Osteoblast (primary cell): ENCODE results near the gene GRM7. TPM values are rescaled to one million over a fixed set of nuclear protein-coding genes. Genes with fewer than 3 reads are reported as not detected.

Source experiments
- DNase-seq: peaks from one replicate; pipeline ENCODE4 v3.0.0; 2011; ENCODE audit warnings: low spot score, mixed read lengths; ENCODE audit not compliant: insufficient read length; ENCODE audit errors: missing footprints
- H2AFZ ChIP-seq: 2 replicates; pipeline ENCODE4 v1.6.0; 2011; ENCODE audit warnings: mild to moderate bottlenecking, low read length
- H3K27ac ChIP-seq: 2 replicates; pipeline ENCODE4 v1.5.1; 2011; ENCODE audit warnings: mild to moderate bottlenecking, low read depth, low read length, moderate library complexity
- H3K27me3 ChIP-seq: 2 replicates; pipeline ENCODE4 v1.6.0; 2012; ENCODE audit warnings: mild to moderate bottlenecking, control low read depth, inconsistent platforms, low read length, moderate library complexity; ENCODE audit not compliant: insufficient read depth
- H3K36me3 ChIP-seq: 2 replicates; pipeline ENCODE4 v1.5.1; 2011; ENCODE audit warnings: mild to moderate bottlenecking, low read length, control low read depth, moderate library complexity; ENCODE audit not compliant: insufficient read depth
- H3K4me1 ChIP-seq: 2 replicates; pipeline ENCODE4 v1.5.1; 2011; ENCODE audit warnings: mild to moderate bottlenecking, low read length, control low read depth, moderate library complexity; ENCODE audit not compliant: insufficient read depth
- H3K4me2 ChIP-seq: 2 replicates; pipeline ENCODE4 v1.6.0; 2011; ENCODE audit warnings: mild to moderate bottlenecking, low read length; ENCODE audit not compliant: insufficient read depth
- H3K4me3 ChIP-seq: fragments of 200-600 bp; sonication (generic); 3 replicates; pipeline ENCODE4 v1.5.1; 2012; ENCODE audit warnings: mild to moderate bottlenecking, low read length, inconsistent platforms; ENCODE audit not compliant: insufficient read depth
- H3K79me2 ChIP-seq: 2 replicates; pipeline ENCODE4 v1.6.0; 2012; ENCODE audit warnings: mild to moderate bottlenecking, low read length, control low read depth, inconsistent platforms; ENCODE audit not compliant: insufficient read depth
- H3K9me3 ChIP-seq: 2 replicates; pipeline ENCODE4 v1.5.1; 2011; ENCODE audit warnings: low read depth, low read length, control low read depth
- H4K20me1 ChIP-seq: 2 replicates; pipeline ENCODE4 v1.6.0; 2012; ENCODE audit warnings: mild to moderate bottlenecking, low read length, control low read depth; ENCODE audit not compliant: insufficient read depth
- total RNA-seq: library from RNA; depleted of rRNA; stranded (reverse); fragments of >200 nt; gene quantifications from 2 replicates; pipeline ENCODE4 v1.2.3, GENCODE V29; 2012
- TF ChIP-seq, protein P1 (sequence below): IDR thresholded peaks from 2 replicates; pipeline ENCODE4 v1.5.1; 2011; ENCODE audit warnings: mild to moderate bottlenecking, low read depth, low read length, moderate library complexity; ENCODE audit errors: extremely low read depth

GRM7 gene
- total RNA-seq, 1 donor, result not detected

DNA sequence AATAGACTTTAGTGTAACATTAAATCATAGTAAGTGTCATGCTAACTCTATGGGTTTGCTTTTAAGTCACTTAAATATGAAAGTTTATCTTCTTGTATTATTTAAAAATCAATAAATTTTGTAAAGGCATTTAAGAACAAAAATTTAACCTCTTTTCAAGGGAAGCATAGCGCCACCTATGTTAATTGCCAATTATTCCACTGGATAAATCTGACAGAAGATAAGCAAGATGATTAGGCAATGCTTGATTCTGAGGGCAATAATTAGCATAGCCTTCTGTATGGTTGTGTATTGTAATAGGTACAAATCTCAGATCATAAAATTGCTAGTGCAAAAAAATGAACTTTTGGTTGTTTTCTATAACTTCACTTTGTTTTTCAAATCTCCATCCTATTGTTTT is 560.1 kb downstream of the GRM7 start:
- Histone ChIP-seq H3K4me1 (no peaks in the 10 kb centered on the region), H3K4me3 (no peak overlapping the region), H3K27ac (no peak overlapping the region), H3K79me2 (no peaks in the 10 kb centered on the region), H3K27me3 (no peaks in the 10 kb centered on the region), H3K9me3 (no peaks in the 10 kb centered on the region), H4K20me1 (no peaks in the 10 kb centered on the region), H2AFZ (no peak overlapping the region), H3K36me3 (no peaks in the 10 kb centered on the region), H3K4me2 (no peak overlapping the region)
- DNase-seq, result no peak
- TF ChIP-seq, protein P1, sequence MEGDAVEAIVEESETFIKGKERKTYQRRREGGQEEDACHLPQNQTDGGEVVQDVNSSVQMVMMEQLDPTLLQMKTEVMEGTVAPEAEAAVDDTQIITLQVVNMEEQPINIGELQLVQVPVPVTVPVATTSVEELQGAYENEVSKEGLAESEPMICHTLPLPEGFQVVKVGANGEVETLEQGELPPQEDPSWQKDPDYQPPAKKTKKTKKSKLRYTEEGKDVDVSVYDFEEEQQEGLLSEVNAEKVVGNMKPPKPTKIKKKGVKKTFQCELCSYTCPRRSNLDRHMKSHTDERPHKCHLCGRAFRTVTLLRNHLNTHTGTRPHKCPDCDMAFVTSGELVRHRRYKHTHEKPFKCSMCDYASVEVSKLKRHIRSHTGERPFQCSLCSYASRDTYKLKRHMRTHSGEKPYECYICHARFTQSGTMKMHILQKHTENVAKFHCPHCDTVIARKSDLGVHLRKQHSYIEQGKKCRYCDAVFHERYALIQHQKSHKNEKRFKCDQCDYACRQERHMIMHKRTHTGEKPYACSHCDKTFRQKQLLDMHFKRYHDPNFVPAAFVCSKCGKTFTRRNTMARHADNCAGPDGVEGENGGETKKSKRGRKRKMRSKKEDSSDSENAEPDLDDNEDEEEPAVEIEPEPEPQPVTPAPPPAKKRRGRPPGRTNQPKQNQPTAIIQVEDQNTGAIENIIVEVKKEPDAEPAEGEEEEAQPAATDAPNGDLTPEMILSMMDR, result no peak

DNA sequence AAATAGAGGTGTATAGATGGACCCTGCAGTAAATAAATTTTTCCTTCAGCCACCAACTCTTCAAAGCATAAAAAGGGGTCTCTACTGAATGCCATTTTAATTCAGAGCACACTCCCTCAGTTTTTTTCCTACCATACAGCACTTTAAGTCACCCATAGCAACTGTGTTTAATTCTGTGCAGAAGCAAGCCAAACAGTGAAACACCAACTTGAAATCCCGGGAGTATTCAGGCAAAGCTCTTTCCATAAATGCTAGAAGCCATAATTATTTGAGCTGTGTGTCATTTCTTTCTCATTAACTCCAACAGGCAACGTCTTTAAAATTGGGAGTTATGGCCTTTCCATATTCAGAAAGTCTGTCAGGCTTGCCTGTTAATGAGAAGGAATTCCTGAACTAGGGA is 562.1 kb downstream of the GRM7 start:
- no peak overlapping the region for H2AFZ ChIP-seq
- no peak overlapping the region for H3K4me2 ChIP-seq
- H3K9me3 ChIP-seq, result no peaks in the 10 kb centered on the region
- H3K27ac ChIP-seq, result no peak overlapping the region
- no peaks in the 10 kb centered on the region for H3K36me3 ChIP-seq
- H4K20me1 ChIP-seq, result no peaks in the 10 kb centered on the region
- H3K79me2 ChIP-seq, result no peaks in the 10 kb centered on the region
- no peaks in the 10 kb centered on the region for H3K4me1 ChIP-seq
- no peak for DNase-seq
- H3K27me3 ChIP-seq, result no peaks in the 10 kb centered on the region
- TF ChIP-seq, protein P1, result no peak
- no peak overlapping the region for H3K4me3 ChIP-seq

DNA sequence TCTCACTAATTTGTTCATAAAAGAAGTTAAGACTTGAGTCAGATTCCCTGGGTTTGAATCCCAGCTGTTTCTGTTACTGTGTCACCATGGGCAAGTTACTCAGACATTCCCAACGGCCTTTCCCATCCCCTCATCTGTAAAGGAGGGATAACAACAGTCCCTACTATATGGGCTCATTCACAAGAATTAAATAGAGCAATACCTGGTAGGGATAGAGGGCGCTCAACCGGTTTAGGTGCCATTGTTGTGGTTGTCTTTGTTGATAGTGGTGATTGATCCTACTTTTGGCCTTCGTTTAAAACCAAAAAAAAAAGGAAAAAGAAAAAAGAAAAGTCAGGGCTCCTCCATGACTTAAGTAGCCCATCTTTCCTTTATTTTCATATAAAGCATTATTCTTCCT is 563.1 kb downstream of the GRM7 start:
- Histone ChIP-seq H2AFZ (no peak overlapping the region), H3K27ac (no peak overlapping the region), H3K79me2 (no peaks in the 10 kb centered on the region), H3K27me3 (no peaks in the 10 kb centered on the region), H3K9me3 (no peaks in the 10 kb centered on the region), H3K4me1 (no peaks in the 10 kb centered on the region), H3K36me3 (no peaks in the 10 kb centered on the region), H4K20me1 (no peaks in the 10 kb centered on the region), H3K4me2 (no peak overlapping the region), H3K4me3 (no peak overlapping the region)
- no peak for DNase-seq
- TF ChIP-seq, protein P1, result no peak

DNA sequence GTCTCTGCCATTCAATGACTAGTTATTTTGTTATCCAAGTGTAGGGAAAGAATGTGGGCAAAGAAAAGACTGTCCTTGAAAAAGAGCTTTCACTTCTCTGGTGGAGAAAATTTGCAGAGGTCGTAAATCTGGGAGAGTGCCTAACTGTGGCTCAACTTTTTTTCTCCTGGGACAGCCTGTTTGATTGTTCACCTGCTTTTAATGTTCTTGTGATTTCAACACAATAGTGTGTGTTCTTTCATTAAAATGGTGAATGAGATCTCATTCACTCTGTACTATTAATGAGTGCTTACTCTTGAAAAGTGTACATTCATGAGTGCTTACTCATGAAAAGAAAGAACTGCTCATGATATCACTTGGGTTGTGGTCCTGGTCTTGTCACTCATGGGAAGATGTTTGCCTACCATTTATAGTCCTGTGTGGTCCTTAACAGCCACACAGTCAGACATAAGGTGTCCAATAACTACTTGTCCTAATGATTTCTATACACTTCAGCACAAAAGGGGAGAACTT is 567.3 kb downstream of the GRM7 start:
- no peaks in the 10 kb centered on the region for H3K79me2 ChIP-seq
- H3K4me2 ChIP-seq, result no peak overlapping the region
- H3K36me3 ChIP-seq, result no peaks in the 10 kb centered on the region
- TF ChIP-seq, protein P1, result no peak
- H4K20me1 ChIP-seq, result no peaks in the 10 kb centered on the region
- no peak for DNase-seq
- H3K4me3 ChIP-seq, result no peak overlapping the region
- H2AFZ ChIP-seq, result no peak overlapping the region
- no peaks in the 10 kb centered on the region for H3K4me1 ChIP-seq
- no peaks in the 10 kb centered on the region for H3K9me3 ChIP-seq
- H3K27me3 ChIP-seq, result no peaks in the 10 kb centered on the region
- no peak overlapping the region for H3K27ac ChIP-seq
